IMR-90 (cell line): ENCODE measurements around the gene AFAP1L1. TPM values are rescaled to one million over a fixed set of nuclear protein-coding genes. Genes with fewer than 3 reads are reported as not detected.

ENCODE experiments used
- ATAC-seq: fragments of 200-7000 bp; cut with Tn5 transposase; 2 replicates; pipeline ENCODE4 v1.9.1; 2020; ENCODE audit warnings: low read depth, mild to moderate bottlenecking, moderate library complexity
- BruUV-seq: library from RNA; stranded (reverse); fragments of 400-500 nt; replicated peaks from 2 replicates; lab custom pipeline; 2021; lab: Mats Ljungman, UMichigan
- CTCF ChIA-PET: fragments of 300-600 bp; formaldehyde crosslinking; extraction: SDS; loops from one replicate; lab custom pipeline; 2021; ENCODE audit warnings: antibody characterized with exemption; lab: Yijun Ruan, JAX
- POLR2A ChIA-PET: fragments of 300-600 bp; sonication (Branson Sonifier 250); formaldehyde crosslinking; loops from one replicate; lab custom pipeline; 2022; ENCODE audit warnings: antibody characterized with exemption; ENCODE audit not compliant: unreplicated experiment; lab: Charles Lee
- DNase-seq: peaks from one replicate; pipeline ENCODE4 v3.0.0; 2013
- H2AFZ ChIP-seq: replicated peaks from 2 replicates; pipeline ENCODE3; 2013; ENCODE audit warnings: low read length, mild to moderate bottlenecking; ENCODE audit not compliant: poor library complexity
- H2AK5ac ChIP-seq: 2 replicates; pipeline ENCODE4 v1.6.1; 2013; ENCODE audit warnings: low read depth, low read length, inconsistent platforms
- H2AK9ac ChIP-seq: replicated peaks from 2 replicates; pipeline ENCODE3; 2013; ENCODE audit warnings: mild to moderate bottlenecking, low read depth, low read length, moderate library complexity; ENCODE audit not compliant: poor library complexity
- H2BK120ac ChIP-seq: 2 replicates; pipeline ENCODE4 v1.6.1; 2013; ENCODE audit warnings: low read depth, low read length, inconsistent platforms
- H2BK15ac ChIP-seq: 3 replicates; pipeline ENCODE4 v1.6.1; 2013; ENCODE audit warnings: low read depth, low read length, inconsistent platforms
- H2BK20ac ChIP-seq: 2 replicates; pipeline ENCODE4 v1.6.1; 2013; ENCODE audit warnings: low read depth, mild to moderate bottlenecking, inconsistent platforms, low read length, moderate library complexity
- H2BK5ac ChIP-seq: 2 replicates; pipeline ENCODE4 v1.6.1; 2013; ENCODE audit warnings: mild to moderate bottlenecking, low read depth, low read length, inconsistent platforms; ENCODE audit not compliant: poor library complexity, severe bottlenecking
- H3K14ac ChIP-seq: replicated peaks from 2 replicates; pipeline ENCODE4 v1.6.1; 2013; ENCODE audit warnings: low read depth, low read length, inconsistent platforms
- H3K18ac ChIP-seq: 2 replicates; pipeline ENCODE4 v1.6.1; 2013; ENCODE audit warnings: low read depth, low read length, control low read depth
- H3K23ac ChIP-seq: 2 replicates; pipeline ENCODE4 v1.6.1; 2013; ENCODE audit warnings: low read depth, low read length, inconsistent platforms
- H3K27ac ChIP-seq: 2 replicates; pipeline ENCODE4 v1.5.1; 2013; ENCODE audit warnings: mild to moderate bottlenecking, control low read depth, low read length; ENCODE audit not compliant: insufficient read depth
- H3K27me3 ChIP-seq: 2 replicates; pipeline ENCODE4 v1.6.1; 2013; ENCODE audit warnings: low read length; ENCODE audit not compliant: control insufficient read depth, insufficient read depth
- H3K36me3 ChIP-seq: 2 replicates; pipeline ENCODE4 v1.6.1; 2013; ENCODE audit warnings: low read length, mixed read lengths; ENCODE audit not compliant: control insufficient read depth, insufficient read depth
- H3K4ac ChIP-seq: 2 replicates; pipeline ENCODE4 v1.6.1; 2013; ENCODE audit warnings: low read depth, low read length, inconsistent platforms
- H3K4me1 ChIP-seq: 2 replicates; pipeline ENCODE4 v1.6.1; 2013; ENCODE audit warnings: low read length, mixed read lengths; ENCODE audit not compliant: control insufficient read depth, insufficient read depth
- H3K4me2 ChIP-seq: 2 replicates; pipeline ENCODE4 v1.6.1; 2013; ENCODE audit warnings: low read depth, mild to moderate bottlenecking, control low read depth, low read length, moderate library complexity
- H3K4me3 ChIP-seq: 2 replicates; pipeline ENCODE4 v1.5.1; 2013; ENCODE audit warnings: low read depth, mild to moderate bottlenecking, control low read depth, low read length, moderate library complexity; ENCODE audit not compliant: insufficient read depth
- H3K56ac ChIP-seq: 2 replicates; pipeline ENCODE4 v1.6.1; 2013; ENCODE audit warnings: low read length, inconsistent platforms; ENCODE audit not compliant: insufficient read depth; ENCODE audit errors: extremely low read depth
- H3K79me1 ChIP-seq, 2 experiments: 2 replicates each; pipeline ENCODE4 v1.6.1; 2013; ENCODE audit warnings: low read length in 2 of 2, inconsistent platforms in 1 of 2, low read depth in 1 of 2
- H3K9ac ChIP-seq: 2 replicates; pipeline ENCODE4 v1.6.1; 2013; ENCODE audit warnings: low read depth, low read length, control low read depth
- H3K9me1 ChIP-seq: 2 replicates; pipeline ENCODE4 v1.6.1; 2013; ENCODE audit warnings: low read length, inconsistent platforms; ENCODE audit not compliant: insufficient read depth
- H3K9me3 ChIP-seq: 2 replicates; pipeline ENCODE4 v1.6.1; 2013; ENCODE audit warnings: low read length; ENCODE audit not compliant: control insufficient read depth, insufficient read depth
- H4K20me1 ChIP-seq: 2 replicates; pipeline ENCODE4 v1.6.1; 2013; ENCODE audit warnings: low read length, inconsistent platforms; ENCODE audit not compliant: insufficient read depth
- H4K5ac ChIP-seq: 2 replicates; pipeline ENCODE4 v1.6.1; 2013; ENCODE audit warnings: mild to moderate bottlenecking, low read depth, low read length, control low read depth
- H4K8ac ChIP-seq, 2 experiments: 2 replicates each; pipeline ENCODE4 v1.6.1; 2013; ENCODE audit warnings: low read depth in 2 of 2, low read length in 2 of 2, control low read depth in 1 of 2, inconsistent platforms in 1 of 2
- H4K91ac ChIP-seq: 2 replicates; pipeline ENCODE4 v1.6.1; 2013; ENCODE audit warnings: low read depth, low read length, inconsistent platforms; ENCODE audit not compliant: insufficient read depth
- CHD1 ChIP-seq: IDR thresholded peaks from 2 replicates; pipeline ENCODE4 v1.6.1; 2012; ENCODE audit warnings: low read depth, low read length, improper control_type of control experiment
- ELK1 ChIP-seq: fragments of 150-350 bp; IDR thresholded peaks from 2 replicates; pipeline ENCODE4 v1.6.1; 2016; ENCODE audit warnings: low read depth, mild to moderate bottlenecking, low read length, moderate library complexity, borderline replicate concordance
- MAFK ChIP-seq: IDR thresholded peaks from 2 replicates; pipeline ENCODE4 v1.6.1; 2012; ENCODE audit warnings: low read depth, low read length, improper control_type of control experiment
- MAZ ChIP-seq: IDR thresholded peaks from 2 replicates; pipeline ENCODE4 v1.6.1; 2012; ENCODE audit warnings: low read depth, mild to moderate bottlenecking, low read length, improper control_type of control experiment, moderate library complexity, borderline replicate concordance
- MXI1 ChIP-seq: IDR thresholded peaks from 2 replicates; pipeline ENCODE4 v1.6.1; 2012; ENCODE audit warnings: low read depth, mild to moderate bottlenecking, low read length, moderate library complexity, borderline replicate concordance
- NFE2L2 ChIP-seq: fragments of 150-350 bp; IDR thresholded peaks from 2 replicates; pipeline ENCODE4 v1.6.1; 2016; ENCODE audit warnings: low read depth, mild to moderate bottlenecking, low read length
- POLR2A ChIP-seq: IDR thresholded peaks from 2 replicates; pipeline ENCODE4 v1.6.1; 2012; ENCODE audit warnings: mild to moderate bottlenecking, low read depth, low read length
- RAD21 ChIP-seq: IDR thresholded peaks from 2 replicates; pipeline ENCODE4 v1.6.1; 2012; ENCODE audit warnings: low read length, improper control_type of control experiment
- RCOR1 ChIP-seq: IDR thresholded peaks from 2 replicates; pipeline ENCODE4 v1.6.1; 2012; ENCODE audit warnings: mild to moderate bottlenecking, low read length, improper control_type of control experiment; ENCODE audit not compliant: insufficient replicate concordance
- RFX5 ChIP-seq: IDR thresholded peaks from 2 replicates; pipeline ENCODE4 v1.8.0; 2012; ENCODE audit warnings: low read depth, mild to moderate bottlenecking, low read length, moderate library complexity
- USF2 ChIP-seq: fragments of 150-350 bp; IDR thresholded peaks from 2 replicates; pipeline ENCODE4 v1.6.1; 2017; ENCODE audit warnings: mild to moderate bottlenecking, antibody characterized with exemption, low read length, low read depth
- WGBS, 2 experiments: methylation state at CpG; one replicate each; pipeline versions ENCODE4 v1.1.5 to v1.1.7; 2013; ENCODE audit warnings: missing lambda C conversion rate in 2 of 2; ENCODE audit not compliant: insufficient read length in 1 of 2; ENCODE audit errors: extremely low coverage in 2 of 2; 5-methylcytosine and 5-hydroxymethylcytosine counted together
- dilution Hi-C: fragments of 300-500 bp; cut with HindIII; formaldehyde crosslinking; loops from one replicate; pipeline ENCODE4 v1.14.3; 2018; ENCODE audit warnings: low sequenced_read_pairs; ENCODE audit not compliant: unreplicated experiment
- in situ Hi-C: fragments of 300-500 bp; cut with MboI; formaldehyde crosslinking; loops from 3 replicates; pipeline ENCODE4 v1.14.3; 2019; ENCODE audit warnings: low sequenced_read_pairs, inconsistent platforms, mixed read lengths
- intact Hi-C: fragments of 100-400 bp; cut with micrococcal nuclease; formaldehyde crosslinking; loops from 2 replicates; pipeline ENCODE4 v1.10.0; 2022
- polyA plus RNA-seq, 3 experiments: library from polyadenylated mRNA; depleted of rRNA; stranded (reverse); fragments of >200 nt; gene quantifications; 2 replicates each; pipeline ENCODE4 v1.2.3, GENCODE V29; 2012; ENCODE audit warnings: low replicate concordance in 1 of 3
- total RNA-seq: library from RNA; depleted of rRNA; stranded (reverse); fragments of >200 nt; gene quantifications from 2 replicates; pipeline ENCODE4 v1.2.3, GENCODE V29; 2012

AFAP1L1 gene
- total and polyA plus RNA-seq, 2 of the 4 experiments (the other 2 are of a cell fraction) = 3.3 to 5.7 TPM

GRCh38 chr5:149382517-149383220 lies 111.0 kb downstream of the AFAP1L1 start (continued):
- TF ChIP-seq USF2 = no peak

GRCh38 chr5:149383399-149383798 lies 111.7 kb downstream of the AFAP1L1 start:
- Histone ChIP-seq H2BK20ac (no peak overlapping the region), H2BK15ac (no peak overlapping the region; the same call in 2 of the 3 replicates), H3K4me3 (no peak overlapping the region), H3K9me1 (peaks cover 9% of the 10 kb centered on the region; the same call in 1 of the 2 replicates), H4K8ac (peak overlapping the region in 1 of 2 experiments; percentile 2; a peak in 1 of 4 replicates), H3K23ac (no peak overlapping the region), H3K14ac (no peak overlapping the region), H4K5ac (no peak overlapping the region), H2AK5ac (peak overlapping the region; percentile 61; the same call in 1 of the 2 replicates), H2AFZ (no peak overlapping the region), H2BK120ac (no peak overlapping the region; the same call in 1 of the 2 replicates), H3K9ac (no peak overlapping the region), H3K4ac (peak overlapping the region; percentile 1; the same call in 1 of the 2 replicates), H3K4me1 (peaks cover 29% of the 10 kb centered on the region), H3K56ac (no peak overlapping the region), H3K79me1 (peaks cover 5 to 11% of the 10 kb centered on the region in 2 experiments; a peak in 1 of 4 replicates), H2BK5ac (no peak overlapping the region), H3K27me3 (no peaks in the 10 kb centered on the region), H4K20me1 (no peaks in the 10 kb centered on the region; the same call in 1 of the 2 replicates), H4K91ac (peak overlapping the region; percentile 32; the same call in 1 of the 2 replicates), H3K9me3 (peaks cover under 1% of the 10 kb centered on the region; the same call in 1 of the 2 replicates), H2AK9ac (no peak overlapping the region), H3K27ac (no peak overlapping the region), H3K36me3 (no peaks in the 10 kb centered on the region), H3K4me2 (no peak overlapping the region), H3K18ac (no peak overlapping the region)
- CTCF ChIA-PET = no interaction called here
- ATAC-seq (no peak), DNase-seq (no peak)
- no TSS peak for BruUV-seq
- dilution Hi-C loops (no loop called here), in situ Hi-C loops (no loop called here), intact Hi-C loops (loop anchor here (2.0 kb wide), 1 partner anchor 235 kb away; no protein-coding TSS in a partner anchor)
- WGBS, 2 experiments = 60% methylated on average over 2 of the region's 9 CpGs; no CpG with 5 or more reads in 1 of the 2 experiments
- POLR2A ChIA-PET = interaction anchor here (1.0 kb wide), 1 partner anchor 49 kb away, joined by 3 read pairs; no protein-coding TSS in a partner anchor
- TF ChIP-seq CHD1 (no peak), NFE2L2 (no peak), RFX5 (no peak), RAD21 (no peak), USF2 (no peak), RCOR1 (no peak), POLR2A (no peak), MAZ (no peak), MXI1 (no peak), MAFK (no peak), ELK1 (no peak)
